GM12878 (cell line): ENCODE data around the gene TBC1D2B.

ENCODE experiments used
- ATF7 ChIP-seq: fragments of 450-650 bp; IDR thresholded peaks from 2 replicates; pipeline ENCODE4 v1.6.1; 2016; ENCODE audit warnings: low read depth, mild to moderate bottlenecking
- DPF2 ChIP-seq: fragments of 450-650 bp; IDR thresholded peaks from 2 replicates; pipeline ENCODE4 v1.6.1; 2017; ENCODE audit warnings: mild to moderate bottlenecking
- FOXM1 ChIP-seq: IDR thresholded peaks from 2 replicates; pipeline ENCODE4 v1.6.1; 2012; ENCODE audit warnings: low read depth, mild to moderate bottlenecking, inconsistent platforms, low read length, moderate library complexity
- MXI1 ChIP-seq: fragments of 150-350 bp; IDR thresholded peaks from 2 replicates; pipeline ENCODE4 v1.6.1; 2011; ENCODE audit warnings: low read depth, mild to moderate bottlenecking, inconsistent platforms, low read length, improper control_type of control experiment
- NRF1 ChIP-seq: conservative IDR thresholded peaks from 2 replicates; pipeline ENCODE4 v1.6.1; 2011; ENCODE audit warnings: mild to moderate bottlenecking, low read depth, low read length, improper control_type of control experiment
- POLR2A ChIP-seq: IDR thresholded peaks from 2 replicates; pipeline ENCODE4 v1.6.1; 2011; ENCODE audit warnings: low read depth, mild to moderate bottlenecking, low read length
- RFX5 ChIP-seq: IDR thresholded peaks from 2 replicates; pipeline ENCODE4 v1.6.1; 2011; ENCODE audit warnings: low read depth, low read length, improper control_type of control experiment
- TF ChIP-seq, protein P1 (sequence below), 3 experiments: IDR thresholded peaks in 2 of 3; conservative IDR thresholded peaks in 1 of 3; 2 replicates each; pipeline ENCODE4 v1.5.1; 2011; ENCODE audit warnings: low read depth in 3 of 3, low read length in 3 of 3, mild to moderate bottlenecking in 3 of 3, control low read depth in 2 of 3, moderate library complexity in 2 of 3, inconsistent platforms in 1 of 3, mixed read lengths in 1 of 3; ENCODE audit not compliant: control insufficient read depth in 2 of 3, insufficient read depth in 1 of 3; ENCODE audit errors: extremely low read depth in 1 of 3
- TF ChIP-seq, protein P2 (sequence below): IDR thresholded peaks from 2 replicates; pipeline ENCODE4 v1.6.1; 2011; ENCODE audit warnings: low read depth, mild to moderate bottlenecking, low read length, moderate library complexity, borderline replicate concordance; ENCODE audit errors: extremely low read depth

GRCh38 chr15:77983708-77984445, 93.6 kb downstream of the TBC1D2B start:
- TF ChIP-seq RFX5: no peak
- TF ChIP-seq, protein P1, sequence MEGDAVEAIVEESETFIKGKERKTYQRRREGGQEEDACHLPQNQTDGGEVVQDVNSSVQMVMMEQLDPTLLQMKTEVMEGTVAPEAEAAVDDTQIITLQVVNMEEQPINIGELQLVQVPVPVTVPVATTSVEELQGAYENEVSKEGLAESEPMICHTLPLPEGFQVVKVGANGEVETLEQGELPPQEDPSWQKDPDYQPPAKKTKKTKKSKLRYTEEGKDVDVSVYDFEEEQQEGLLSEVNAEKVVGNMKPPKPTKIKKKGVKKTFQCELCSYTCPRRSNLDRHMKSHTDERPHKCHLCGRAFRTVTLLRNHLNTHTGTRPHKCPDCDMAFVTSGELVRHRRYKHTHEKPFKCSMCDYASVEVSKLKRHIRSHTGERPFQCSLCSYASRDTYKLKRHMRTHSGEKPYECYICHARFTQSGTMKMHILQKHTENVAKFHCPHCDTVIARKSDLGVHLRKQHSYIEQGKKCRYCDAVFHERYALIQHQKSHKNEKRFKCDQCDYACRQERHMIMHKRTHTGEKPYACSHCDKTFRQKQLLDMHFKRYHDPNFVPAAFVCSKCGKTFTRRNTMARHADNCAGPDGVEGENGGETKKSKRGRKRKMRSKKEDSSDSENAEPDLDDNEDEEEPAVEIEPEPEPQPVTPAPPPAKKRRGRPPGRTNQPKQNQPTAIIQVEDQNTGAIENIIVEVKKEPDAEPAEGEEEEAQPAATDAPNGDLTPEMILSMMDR (IDR thresholded peaks at IDR 0.05 in 2 of 3, conservative IDR thresholded peaks at IDR 0.05 in 1 of 3; ENCODE audit: control insufficient read depth in 2 of 3, extremely low read depth in 1 of 3, insufficient read depth in 1 of 3, low read depth in 3 of 3, low read length in 3 of 3): peak in 1 of 3 experiments; percentile 11; a peak in 1 of 6 replicates
- TF ChIP-seq NRF1: no peak
- no peak for TF ChIP-seq DPF2
- no peak for TF ChIP-seq POLR2A
- TF ChIP-seq, protein P2, sequence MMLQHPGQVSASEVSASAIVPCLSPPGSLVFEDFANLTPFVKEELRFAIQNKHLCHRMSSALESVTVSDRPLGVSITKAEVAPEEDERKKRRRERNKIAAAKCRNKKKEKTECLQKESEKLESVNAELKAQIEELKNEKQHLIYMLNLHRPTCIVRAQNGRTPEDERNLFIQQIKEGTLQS: no peak
- TF ChIP-seq ATF7: no peak
- TF ChIP-seq MXI1: no peak
- TF ChIP-seq FOXM1: no peak
